PC-9 (cell line): ENCODE data around the gene ZFHX3. TPM values are rescaled to one million over a fixed set of nuclear protein-coding genes. Genes with fewer than 3 reads are reported as not detected.

Experiments
- BruUV-seq: library from RNA; stranded (reverse); fragments of 400-500 nt; replicated peaks from 2 replicates; lab custom pipeline; 2021; lab: Mats Ljungman, UMichigan
- CTCF ChIA-PET: fragments of 300-600 bp; sonication (Branson Sonifier 250); formaldehyde crosslinking; loops from one replicate; lab custom pipeline; 2022; ENCODE audit warnings: antibody characterized with exemption; lab: Charles Lee
- POLR2A ChIA-PET: fragments of 300-600 bp; sonication (Branson Sonifier 250); formaldehyde crosslinking; loops from one replicate; lab custom pipeline; 2022; ENCODE audit warnings: antibody characterized with exemption; ENCODE audit not compliant: unreplicated experiment; lab: Charles Lee
- DNase-seq, 2 experiments: peaks; one replicate each; pipeline versions ENCODE4 v3.0.0 to v3.0.0-alpha.2; 2015 to 2022; ENCODE audit warnings: mixed read lengths in 1 of 2
- H2AFZ ChIP-seq: fragments of 200-600 bp; sonication (generic); 2 replicates; pipeline ENCODE4 v1.8.1; 2017; ENCODE audit warnings: antibody characterized with exemption
- H3F3A ChIP-seq: fragments of 200-600 bp; sonication (generic); 2 replicates; pipeline ENCODE4 v1.8.1; 2017; ENCODE audit warnings: antibody characterized with exemption, mild to moderate bottlenecking, low read depth; ENCODE audit not compliant: insufficient read depth
- H3K27ac ChIP-seq: fragments of 200-600 bp; sonication (generic); 2 replicates; pipeline ENCODE4 v1.6.1; 2016; ENCODE audit warnings: mixed run types
- H3K27me3 ChIP-seq: fragments of 200-600 bp; sonication (generic); 2 replicates; pipeline ENCODE4 v1.6.1; 2016; ENCODE audit warnings: low read depth, mixed run types; ENCODE audit not compliant: insufficient read depth
- H3K36me3 ChIP-seq: fragments of 200-600 bp; sonication (generic); 2 replicates; pipeline ENCODE4 v1.6.1; 2016; ENCODE audit warnings: low read depth, mixed run types
- H3K4me1 ChIP-seq: fragments of 200-600 bp; sonication (generic); replicated peaks from 2 replicates; pipeline ENCODE4 v1.6.1; 2016; ENCODE audit warnings: mixed run types; ENCODE audit not compliant: insufficient read depth
- H3K4me2 ChIP-seq: fragments of 200-600 bp; sonication (generic); 2 replicates; pipeline ENCODE4 v1.6.1; 2017; ENCODE audit warnings: mixed run types
- H3K4me3 ChIP-seq: fragments of 200-600 bp; sonication (generic); 2 replicates; pipeline ENCODE4 v1.6.1; 2016; ENCODE audit warnings: mixed run types
- H3K79me2 ChIP-seq: fragments of 200-600 bp; sonication (generic); 2 replicates; pipeline ENCODE4 v1.6.1; 2017; ENCODE audit warnings: low read depth, mixed run types
- H3K9me2 ChIP-seq: fragments of 200-600 bp; sonication (generic); 2 replicates; pipeline ENCODE4 v1.8.1; 2017; ENCODE audit warnings: mild to moderate bottlenecking; ENCODE audit not compliant: insufficient read depth
- H3K9me3 ChIP-seq: fragments of 200-600 bp; sonication (generic); 2 replicates; pipeline ENCODE4 v1.8.1; 2016; ENCODE audit warnings: low read depth; ENCODE audit not compliant: insufficient read depth
- H4K20me1 ChIP-seq: fragments of 200-600 bp; sonication (generic); 2 replicates; pipeline ENCODE4 v1.8.1; 2017; ENCODE audit not compliant: insufficient read depth
- EZH2 ChIP-seq: fragments of 200-600 bp; sonication (generic); IDR thresholded peaks from 2 replicates; pipeline ENCODE4 v1.8.0; 2017; ENCODE audit warnings: antibody characterized with exemption, low read depth
- intact Hi-C: fragments of 100-400 bp; cut with micrococcal nuclease; formaldehyde crosslinking; loops from one replicate; pipeline ENCODE4 v1.10.0; 2022; ENCODE audit not compliant: unreplicated experiment
- total RNA-seq: library from RNA; stranded (reverse); gene quantifications from 2 replicates; pipeline ENCODE4 v1.2.3, GENCODE V29; 2021
- TF ChIP-seq, protein P1 (sequence below): fragments of 200-600 bp; sonication (generic); conservative IDR thresholded peaks from 2 replicates; pipeline ENCODE4 v1.6.1; 2017; ENCODE audit warnings: mixed run types, antibody characterized with exemption, mild to moderate bottlenecking, moderate library complexity

ZFHX3 gene
- total RNA-seq, 1 experiment from 2014 or later: 23.1 TPM

DNA sequence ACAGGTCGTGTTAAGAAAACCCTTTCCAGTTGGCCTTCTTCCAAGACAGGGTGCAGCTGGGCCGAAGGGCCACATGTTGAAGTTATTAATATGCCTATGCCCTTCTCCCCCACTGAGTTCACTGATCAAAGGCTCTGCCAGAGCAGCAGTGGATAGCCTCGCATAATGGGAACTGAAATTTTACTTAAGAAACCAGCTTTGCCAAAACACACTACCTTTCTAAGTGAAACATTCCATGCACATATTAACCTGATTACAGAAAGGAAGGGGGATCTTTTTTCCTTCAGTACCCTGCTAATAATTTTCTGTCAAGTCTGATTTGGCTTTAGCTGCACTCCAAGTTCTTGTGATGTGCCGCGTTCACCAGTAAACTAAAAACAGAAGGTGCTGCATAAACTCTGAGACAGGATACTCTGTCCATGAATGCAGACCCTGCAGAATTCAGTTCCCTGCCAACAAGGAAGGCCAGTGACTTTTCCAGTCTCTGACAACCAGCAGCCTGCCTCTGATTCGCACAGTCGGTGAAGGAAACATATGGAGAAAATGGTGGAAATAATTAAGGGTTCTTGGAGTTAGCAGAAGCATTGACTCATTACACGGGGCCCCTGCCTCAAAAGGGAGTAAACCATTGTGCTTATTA, 283.8 kb downstream of the ZFHX3 start:
- Histone ChIP-seq H3K36me3 (no peaks in the 10 kb centered on the region), H3K4me2 (no peak overlapping the region), H3K4me3 (no peak overlapping the region), H3K79me2 (no peaks in the 10 kb centered on the region), H3K4me1 (no peaks in the 10 kb centered on the region), H3K27me3 (no peaks in the 10 kb centered on the region), H3K9me2 (no peaks in the 10 kb centered on the region), H2AFZ (no peak overlapping the region), H4K20me1 (no peaks in the 10 kb centered on the region), H3F3A (no peaks in the 10 kb centered on the region), H3K9me3 (no peaks in the 10 kb centered on the region), H3K27ac (no peak overlapping the region)
- no peak for TF ChIP-seq EZH2
- TF ChIP-seq, protein P1, sequence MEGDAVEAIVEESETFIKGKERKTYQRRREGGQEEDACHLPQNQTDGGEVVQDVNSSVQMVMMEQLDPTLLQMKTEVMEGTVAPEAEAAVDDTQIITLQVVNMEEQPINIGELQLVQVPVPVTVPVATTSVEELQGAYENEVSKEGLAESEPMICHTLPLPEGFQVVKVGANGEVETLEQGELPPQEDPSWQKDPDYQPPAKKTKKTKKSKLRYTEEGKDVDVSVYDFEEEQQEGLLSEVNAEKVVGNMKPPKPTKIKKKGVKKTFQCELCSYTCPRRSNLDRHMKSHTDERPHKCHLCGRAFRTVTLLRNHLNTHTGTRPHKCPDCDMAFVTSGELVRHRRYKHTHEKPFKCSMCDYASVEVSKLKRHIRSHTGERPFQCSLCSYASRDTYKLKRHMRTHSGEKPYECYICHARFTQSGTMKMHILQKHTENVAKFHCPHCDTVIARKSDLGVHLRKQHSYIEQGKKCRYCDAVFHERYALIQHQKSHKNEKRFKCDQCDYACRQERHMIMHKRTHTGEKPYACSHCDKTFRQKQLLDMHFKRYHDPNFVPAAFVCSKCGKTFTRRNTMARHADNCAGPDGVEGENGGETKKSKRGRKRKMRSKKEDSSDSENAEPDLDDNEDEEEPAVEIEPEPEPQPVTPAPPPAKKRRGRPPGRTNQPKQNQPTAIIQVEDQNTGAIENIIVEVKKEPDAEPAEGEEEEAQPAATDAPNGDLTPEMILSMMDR: no peak
- DNase-seq: no peak
- no TSS peak for BruUV-seq
- ChIA-PET POLR2A (no interaction called here), CTCF (no interaction called here)
- intact Hi-C loops: no loop called here

DNA sequence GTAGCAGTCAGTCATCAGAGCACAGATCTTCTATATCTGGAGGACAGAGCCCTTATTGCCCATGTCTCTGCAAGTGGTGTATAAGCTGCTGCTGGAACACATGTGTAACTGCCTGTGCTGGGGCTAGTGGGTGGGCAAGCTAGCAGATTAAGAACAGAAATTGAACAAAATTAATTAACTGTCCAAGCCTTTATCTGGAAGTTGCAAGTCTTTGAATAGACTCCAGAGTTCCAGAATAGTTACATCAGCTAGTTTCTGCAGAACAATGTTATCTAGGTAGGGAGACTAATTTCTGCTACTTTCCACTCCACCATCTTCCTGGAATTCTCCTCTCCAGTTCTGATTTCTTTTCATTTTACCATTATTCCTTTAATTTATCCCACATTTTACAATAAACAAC, 287.3 kb downstream of the ZFHX3 start:
- Histone ChIP-seq H3K79me2 (no peaks in the 10 kb centered on the region), H3K4me2 (no peak overlapping the region), H3K9me3 (no peaks in the 10 kb centered on the region), H2AFZ (no peak overlapping the region), H3K4me1 (no peaks in the 10 kb centered on the region), H4K20me1 (no peaks in the 10 kb centered on the region), H3K27me3 (no peaks in the 10 kb centered on the region), H3K4me3 (no peak overlapping the region), H3K27ac (no peak overlapping the region), H3K36me3 (no peaks in the 10 kb centered on the region), H3K9me2 (no peaks in the 10 kb centered on the region), H3F3A (no peaks in the 10 kb centered on the region)
- TF ChIP-seq, protein P1: no peak
- TF ChIP-seq EZH2: no peak
- CTCF ChIA-PET: no interaction called here
- DNase-seq: no peak
- intact Hi-C loops: no loop called here
- no TSS peak for BruUV-seq
- POLR2A ChIA-PET: no interaction called here

DNA sequence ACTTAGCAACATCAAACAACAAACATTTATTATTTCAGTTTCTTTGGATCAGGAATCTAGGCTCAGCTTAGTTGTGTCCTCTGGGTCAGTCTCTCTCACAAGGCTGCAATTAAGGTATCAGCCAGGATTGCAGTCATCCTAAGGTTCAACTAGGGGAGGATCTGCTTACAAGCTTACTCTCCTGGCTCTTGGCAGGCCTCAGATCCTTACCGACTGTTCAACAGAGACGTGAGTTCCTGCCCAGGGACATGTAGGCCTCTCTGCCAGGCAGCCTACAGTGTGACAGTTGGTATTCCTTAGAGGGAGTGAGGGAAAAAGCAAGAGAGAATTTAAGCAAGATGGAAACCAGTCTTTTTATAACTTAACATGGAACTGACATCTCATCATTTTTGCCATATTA, 294.0 kb downstream of the ZFHX3 start:
- BruUV-seq: no TSS peak
- Histone ChIP-seq H2AFZ (no peak overlapping the region), H3K4me3 (no peak overlapping the region), H3K27me3 (no peaks in the 10 kb centered on the region), H3K9me3 (no peaks in the 10 kb centered on the region), H3K27ac (no peak overlapping the region), H3K4me2 (no peak overlapping the region), H3K9me2 (no peaks in the 10 kb centered on the region), H4K20me1 (no peaks in the 10 kb centered on the region), H3F3A (no peaks in the 10 kb centered on the region), H3K36me3 (no peaks in the 10 kb centered on the region), H3K79me2 (no peaks in the 10 kb centered on the region), H3K4me1 (no peaks in the 10 kb centered on the region)
- intact Hi-C loops: no loop called here
- no peak for DNase-seq
- no peak for TF ChIP-seq EZH2
- TF ChIP-seq, protein P1: no peak
- ChIA-PET POLR2A (no interaction called here), CTCF (no interaction called here)
